ENCODE results near the gene DTNB.
A peak's percentile ranks its signal among the peaks of the same experiment; 100 is the strongest.

Gene DTNB

GRCh38 chr2:25489631-25490030 is 183.7 kb downstream of the DTNB start:
- H3K27ac ChIP-seq (ENCODE audit: low read depth, low read length) = no peak overlapping the region
- H3K9ac ChIP-seq (ENCODE audit: low read length in 5 of 5) = no peak overlapping the region
- peaks cover 0 to 5% (median 0%) of the 10 kb centered on the region in 5 donors for H3K36me3 ChIP-seq (ENCODE audit: control insufficient read depth in 5 of 5, insufficient read depth in 5 of 5, low read length in 5 of 5)
- H3K9me3 ChIP-seq (ENCODE audit: control insufficient read depth in 5 of 5, low read length in 5 of 5) = no peaks in the 10 kb centered on the region
- H3K4me1 ChIP-seq (ENCODE audit: control insufficient read depth in 5 of 5, insufficient read depth in 5 of 5, low read length in 5 of 5) = peaks cover 0 to 4% (median 0%) of the 10 kb centered on the region in 5 donors
- H3K4me3 ChIP-seq (ENCODE audit: low read depth in 1 of 5, low read length in 5 of 5) = no peak overlapping the region
- H3K27me3 ChIP-seq (ENCODE audit: control insufficient read depth in 5 of 5, insufficient read depth in 4 of 5, low read length in 5 of 5) = no peaks in the 10 kb centered on the region

GRCh38 chr2:25483607-25484266 is 189.6 kb downstream of the DTNB start:
- H3K36me3 ChIP-seq (ENCODE audit: control insufficient read depth in 5 of 5, insufficient read depth in 5 of 5, low read length in 5 of 5) = peaks cover 0 to 13% (median 0%) of the 10 kb centered on the region in 5 donors
- no peaks in the 10 kb centered on the region for H3K27me3 ChIP-seq (ENCODE audit: control insufficient read depth in 5 of 5, insufficient read depth in 4 of 5, low read length in 5 of 5)
- H3K9ac ChIP-seq (ENCODE audit: low read length in 5 of 5) = no peak overlapping the region
- H3K9me3 ChIP-seq (ENCODE audit: control insufficient read depth in 5 of 5, low read length in 5 of 5) = no peaks in the 10 kb centered on the region
- H3K27ac ChIP-seq (ENCODE audit: low read depth, low read length) = peak overlapping the region; percentile 11
- H3K4me1 ChIP-seq (ENCODE audit: control insufficient read depth in 5 of 5, insufficient read depth in 5 of 5, low read length in 5 of 5) = no peaks in the 10 kb centered on the region
- H3K4me3 ChIP-seq (ENCODE audit: low read depth in 1 of 5, low read length in 5 of 5) = no peak overlapping the region

GRCh38 chr2:25482341-25482740 is 191.0 kb downstream of the DTNB start:
- Histone ChIP-seq H3K9me3 (ENCODE audit: control insufficient read depth in 5 of 5, low read length in 5 of 5) (no peaks in the 10 kb centered on the region), H3K36me3 (ENCODE audit: control insufficient read depth in 5 of 5, insufficient read depth in 5 of 5, low read length in 5 of 5) (peaks cover 0 to 15% (median 4%) of the 10 kb centered on the region in 5 donors), H3K27me3 (ENCODE audit: control insufficient read depth in 5 of 5, insufficient read depth in 4 of 5, low read length in 5 of 5) (no peaks in the 10 kb centered on the region), H3K4me1 (ENCODE audit: control insufficient read depth in 5 of 5, insufficient read depth in 5 of 5, low read length in 5 of 5) (no peaks in the 10 kb centered on the region), H3K9ac (ENCODE audit: low read length in 5 of 5) (no peak overlapping the region), H3K4me3 (ENCODE audit: low read depth in 1 of 5, low read length in 5 of 5) (no peak overlapping the region), H3K27ac (ENCODE audit: low read depth, low read length) (no peak overlapping the region)

- no peak overlapping the region for H3K9ac ChIP-seq (ENCODE audit: low read length in 5 of 5)
- no peaks in the 10 kb centered on the region for H3K27me3 ChIP-seq (ENCODE audit: control insufficient read depth in 5 of 5, insufficient read depth in 4 of 5, low read length in 5 of 5)
- H3K4me1 ChIP-seq (ENCODE audit: control insufficient read depth in 5 of 5, insufficient read depth in 5 of 5, low read length in 5 of 5) = no peaks in the 10 kb centered on the region
- H3K27ac ChIP-seq (ENCODE audit: low read depth, low read length) = no peak overlapping the region
- H3K36me3 ChIP-seq (ENCODE audit: control insufficient read depth in 5 of 5, insufficient read depth in 5 of 5, low read length in 5 of 5) = peaks cover 0 to 15% (median 4%) of the 10 kb centered on the region in 5 donors
- H3K4me3 ChIP-seq (ENCODE audit: low read depth in 1 of 5, low read length in 5 of 5) = no peak overlapping the region
- H3K9me3 ChIP-seq (ENCODE audit: control insufficient read depth in 5 of 5, low read length in 5 of 5) = no peaks in the 10 kb centered on the region
Measured at GRCh38 chr2:25481381-25482300, 191.7 kb downstream of the DTNB start.

GRCh38 chr2:25480561-25480960 is 192.8 kb downstream of the DTNB start:
- no peak overlapping the region for H3K27ac ChIP-seq (ENCODE audit: low read depth, low read length)

GRCh38 chr2:25479761-25480160 is 193.6 kb downstream of the DTNB start:
- Histone ChIP-seq H3K36me3 (ENCODE audit: control insufficient read depth in 5 of 5, insufficient read depth in 5 of 5, low read length in 5 of 5) (peaks cover 0 to 15% (median 4%) of the 10 kb centered on the region in 5 donors), H3K4me3 (ENCODE audit: low read depth in 1 of 5, low read length in 5 of 5) (no peak overlapping the region), H3K27ac (ENCODE audit: low read depth, low read length) (no peak overlapping the region), H3K27me3 (ENCODE audit: control insufficient read depth in 5 of 5, insufficient read depth in 4 of 5, low read length in 5 of 5) (no peaks in the 10 kb centered on the region), H3K9ac (ENCODE audit: low read length in 5 of 5) (no peak overlapping the region), H3K9me3 (ENCODE audit: control insufficient read depth in 5 of 5, low read length in 5 of 5) (peaks cover 3 to 11% (median 6%) of the 10 kb centered on the region in 5 donors), H3K4me1 (ENCODE audit: control insufficient read depth in 5 of 5, insufficient read depth in 5 of 5, low read length in 5 of 5) (no peaks in the 10 kb centered on the region)

More at GRCh38 chr2:25480561-25480960, 192.8 kb downstream of the DTNB start:
- Histone ChIP-seq H3K9me3 (ENCODE audit: control insufficient read depth in 5 of 5, low read length in 5 of 5) (peaks cover 0 to 6% (median 0%) of the 10 kb centered on the region in 5 donors), H3K4me1 (ENCODE audit: control insufficient read depth in 5 of 5, insufficient read depth in 5 of 5, low read length in 5 of 5) (no peaks in the 10 kb centered on the region), H3K36me3 (ENCODE audit: control insufficient read depth in 5 of 5, insufficient read depth in 5 of 5, low read length in 5 of 5) (peaks cover 0 to 15% (median 4%) of the 10 kb centered on the region in 5 donors), H3K9ac (ENCODE audit: low read length in 5 of 5) (no peak overlapping the region), H3K4me3 (ENCODE audit: low read depth in 1 of 5, low read length in 5 of 5) (no peak overlapping the region), H3K27me3 (ENCODE audit: control insufficient read depth in 5 of 5, insufficient read depth in 4 of 5, low read length in 5 of 5) (no peaks in the 10 kb centered on the region)

- Histone ChIP-seq H3K36me3 (ENCODE audit: control insufficient read depth in 5 of 5, insufficient read depth in 5 of 5, low read length in 5 of 5) (peaks cover 0 to 15% (median 4%) of the 10 kb centered on the region in 5 donors), H3K27me3 (ENCODE audit: control insufficient read depth in 5 of 5, insufficient read depth in 4 of 5, low read length in 5 of 5) (no peaks in the 10 kb centered on the region), H3K4me3 (ENCODE audit: low read depth in 1 of 5, low read length in 5 of 5) (no peak overlapping the region), H3K4me1 (ENCODE audit: control insufficient read depth in 5 of 5, insufficient read depth in 5 of 5, low read length in 5 of 5) (no peaks in the 10 kb centered on the region), H3K27ac (ENCODE audit: low read depth, low read length) (no peak overlapping the region), H3K9me3 (ENCODE audit: control insufficient read depth in 5 of 5, low read length in 5 of 5) (peaks cover 3 to 11% (median 6%) of the 10 kb centered on the region in 5 donors), H3K9ac (ENCODE audit: low read length in 5 of 5) (no peak overlapping the region)
Measured at GRCh38 chr2:25478736-25479135, 194.6 kb downstream of the DTNB start.

- Histone ChIP-seq H3K4me1 (ENCODE audit: control insufficient read depth in 5 of 5, insufficient read depth in 5 of 5, low read length in 5 of 5) (no peaks in the 10 kb centered on the region), H3K4me3 (ENCODE audit: low read depth in 1 of 5, low read length in 5 of 5) (no peak overlapping the region), H3K9ac (ENCODE audit: low read length in 5 of 5) (no peak overlapping the region), H3K27me3 (ENCODE audit: control insufficient read depth in 5 of 5, insufficient read depth in 4 of 5, low read length in 5 of 5) (no peaks in the 10 kb centered on the region), H3K36me3 (ENCODE audit: control insufficient read depth in 5 of 5, insufficient read depth in 5 of 5, low read length in 5 of 5) (peaks cover 0 to 8% (median 0%) of the 10 kb centered on the region in 5 donors), H3K9me3 (ENCODE audit: control insufficient read depth in 5 of 5, low read length in 5 of 5) (peaks cover 3 to 11% (median 6%) of the 10 kb centered on the region in 5 donors), H3K27ac (ENCODE audit: low read depth, low read length) (no peak overlapping the region)
Measured at GRCh38 chr2:25473758-25474340, 199.5 kb downstream of the DTNB start.

GRCh38 chr2:25473131-25473530 is 200.2 kb downstream of the DTNB start:
- H3K27me3 ChIP-seq (ENCODE audit: control insufficient read depth in 5 of 5, insufficient read depth in 4 of 5, low read length in 5 of 5) = no peaks in the 10 kb centered on the region
- peaks cover 0 to 2% (median 0%) of the 10 kb centered on the region in 5 donors for H3K36me3 ChIP-seq (ENCODE audit: control insufficient read depth in 5 of 5, insufficient read depth in 5 of 5, low read length in 5 of 5)
- no peak overlapping the region for H3K4me3 ChIP-seq (ENCODE audit: low read depth in 1 of 5, low read length in 5 of 5)
- no peak overlapping the region for H3K9ac ChIP-seq (ENCODE audit: low read length in 5 of 5)
- peaks cover 3 to 11% (median 6%) of the 10 kb centered on the region in 5 donors for H3K9me3 ChIP-seq (ENCODE audit: control insufficient read depth in 5 of 5, low read length in 5 of 5)
- H3K27ac ChIP-seq (ENCODE audit: low read depth, low read length) = no peak overlapping the region
- no peaks in the 10 kb centered on the region for H3K4me1 ChIP-seq (ENCODE audit: control insufficient read depth in 5 of 5, insufficient read depth in 5 of 5, low read length in 5 of 5)

Measured in subcutaneous abdominal adipose tissue (tissue), 5 donors.